Dermis microvascular lymphatic vessel endothelial cell (primary cell): ENCODE results near the gene CDSN. TPM values are rescaled to one million over a fixed set of nuclear protein-coding genes. Genes with fewer than 3 reads are reported as not detected.
"Not testable (repeated sequence)": the region's sequence is repeated elsewhere in the genome, so short reads cannot be mapped to it uniquely, and the experiment has no call there.

Source experiments
- DNase-seq, 2 donors: peaks; one replicate each; pipeline versions ENCODE4 v3.0.0 to v3.0.0-alpha.2; 2010; ENCODE audit warnings: low read depth in 2 of 2
- total RNA-seq: library from RNA; depleted of rRNA; stranded (reverse); fragments of >200 nt; gene quantifications from 2 replicates; pipeline ENCODE4 v1.2.1, GENCODE V29; 2014

The CDSN gene
- total RNA-seq, 1 donor from 2014 or later = under 0.01 TPM

- DNase-seq = peak; percentile 76 to 89
Measured at GRCh38 chr6:31087494-31088089, 32.7 kb downstream of the CDSN start.

GRCh38 chr6:31086788-31087440, 33.3 kb downstream of the CDSN start:
- peak in 1 of 2 donors; percentile 70 for DNase-seq

- peak in 1 of 2 donors; percentile 40 for DNase-seq
Measured at GRCh38 chr6:31083742-31084354, 36.4 kb downstream of the CDSN start.

- DNase-seq = no peak
Measured at GRCh38 chr6:31081872-31082271, 38.4 kb downstream of the CDSN start.

- DNase-seq = peak; percentile 36 to 65
Measured at GRCh38 chr6:31079656-31080261, 40.5 kb downstream of the CDSN start.

GRCh38 chr6:31076611-31077010, 43.6 kb downstream of the CDSN start:
- no peak for DNase-seq

- DNase-seq = no peak
Measured at GRCh38 chr6:31075528-31075927, 44.7 kb downstream of the CDSN start.

- DNase-seq = no peak
Measured at GRCh38 chr6:31074401-31074800, 45.8 kb downstream of the CDSN start.

GRCh38 chr6:31070711-31071197, 49.5 kb downstream of the CDSN start:
- DNase-seq = peak in 1 of 2 donors; percentile 59

- DNase-seq = peak; percentile 80 to 82
Measured at GRCh38 chr6:31068669-31069340, 51.4 kb downstream of the CDSN start.

GRCh38 chr6:31067891-31068668, 52.2 kb downstream of the CDSN start:
- DNase-seq = not testable (repeated sequence)

- DNase-seq = not testable (repeated sequence)
Measured at GRCh38 chr6:31067028-31067427, 53.2 kb downstream of the CDSN start.

GRCh38 chr6:31065556-31065955, 54.7 kb downstream of the CDSN start:
- DNase-seq = no peak

Other genes starting within 250 kb of the CDSN start
- 4.0 and 10.1 TPM in 2 replicates for gene DDR1, start 235.9 kb downstream of the CDSN start, total RNA-seq
- 10.4 and 13.7 TPM in 2 replicates for gene GTF2H4, start 212.2 kb downstream of the CDSN start, total RNA-seq
- gene VARS2, start 206.2 kb downstream of the CDSN start, total RNA-seq = 11.1 and 16.6 TPM in 2 replicates
- not detected in 2 replicates for gene SFTA2, start 188.3 kb downstream of the CDSN start, total RNA-seq
- gene MUCL3, start 179.5 kb downstream of the CDSN start, total RNA-seq = not detected in 2 replicates
- gene MUC21, start 136.7 kb downstream of the CDSN start, total RNA-seq = not detected in 2 replicates
- not detected in 2 replicates for gene MUC22, start 110.0 kb downstream of the CDSN start, total RNA-seq
- not detected in 2 replicates for gene C6orf15, start 7.9 kb downstream of the CDSN start, total RNA-seq
- 3.7 and 3.8 TPM in 2 replicates for gene PSORS1C1, start 5.6 kb downstream of the CDSN start, total RNA-seq
- gene PSORS1C2, start 18.6 kb upstream of the CDSN start, total RNA-seq = not detected in 2 replicates
- gene CCHCR1, start 37.4 kb upstream of the CDSN start, total RNA-seq = 11.1 and 11.8 TPM in 2 replicates
- gene TCF19, start 38.1 kb upstream of the CDSN start, total RNA-seq = 12.8 and 21.7 TPM in 2 replicates
- gene POU5F1, start 50.2 kb upstream of the CDSN start, total RNA-seq = not detected in 2 replicates
- gene HLA-C, start 151.6 kb upstream of the CDSN start, total RNA-seq = 60.7 and 160 TPM in 2 replicates
- 258 and 476 TPM in 2 replicates for gene HLA-B, start 236.7 kb upstream of the CDSN start, total RNA-seq